ENCODE results near the gene C6orf132. TPM values are rescaled to one million over a fixed set of nuclear protein-coding genes. Genes with fewer than 3 reads are reported as not detected.

Gene C6orf132
- total RNA-seq, 4 donors from 2014 or later, result 106 to 200 (median 137) TPM

DNA sequence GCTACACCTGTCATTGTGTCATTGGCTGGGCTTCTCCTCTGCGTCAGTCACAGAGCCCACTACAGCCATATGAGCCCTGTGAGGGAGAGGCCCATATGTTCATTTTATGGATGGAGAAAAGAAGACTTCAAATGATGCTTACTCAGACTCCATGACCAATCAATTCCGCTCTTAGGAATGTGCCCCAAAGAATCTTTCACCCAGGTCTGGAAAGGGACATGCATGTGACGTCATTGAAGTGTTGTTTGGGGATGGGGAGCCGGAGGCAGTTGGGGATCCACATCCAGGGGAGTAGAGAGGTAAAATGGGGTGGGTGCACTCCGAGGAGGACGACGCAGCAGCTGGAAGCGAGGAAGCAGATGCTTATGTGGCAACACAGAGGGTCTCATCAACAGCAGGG, 9.6 kb upstream of the C6orf132 start:
- intact Hi-C loops (cut with DNase I; ENCODE audit: low total_unique reads), result no loop called here
- no peak for DNase-seq (ENCODE audit: low spot score in 2 of 2)
- H3K4me3 ChIP-seq (ENCODE audit: low read depth, poor library complexity, severe bottlenecking), result no peak overlapping the region
- 79 to 82% methylated on average over 8 of the region's 8 CpGs for WGBS, 2 donors
- TF ChIP-seq, protein P1, sequence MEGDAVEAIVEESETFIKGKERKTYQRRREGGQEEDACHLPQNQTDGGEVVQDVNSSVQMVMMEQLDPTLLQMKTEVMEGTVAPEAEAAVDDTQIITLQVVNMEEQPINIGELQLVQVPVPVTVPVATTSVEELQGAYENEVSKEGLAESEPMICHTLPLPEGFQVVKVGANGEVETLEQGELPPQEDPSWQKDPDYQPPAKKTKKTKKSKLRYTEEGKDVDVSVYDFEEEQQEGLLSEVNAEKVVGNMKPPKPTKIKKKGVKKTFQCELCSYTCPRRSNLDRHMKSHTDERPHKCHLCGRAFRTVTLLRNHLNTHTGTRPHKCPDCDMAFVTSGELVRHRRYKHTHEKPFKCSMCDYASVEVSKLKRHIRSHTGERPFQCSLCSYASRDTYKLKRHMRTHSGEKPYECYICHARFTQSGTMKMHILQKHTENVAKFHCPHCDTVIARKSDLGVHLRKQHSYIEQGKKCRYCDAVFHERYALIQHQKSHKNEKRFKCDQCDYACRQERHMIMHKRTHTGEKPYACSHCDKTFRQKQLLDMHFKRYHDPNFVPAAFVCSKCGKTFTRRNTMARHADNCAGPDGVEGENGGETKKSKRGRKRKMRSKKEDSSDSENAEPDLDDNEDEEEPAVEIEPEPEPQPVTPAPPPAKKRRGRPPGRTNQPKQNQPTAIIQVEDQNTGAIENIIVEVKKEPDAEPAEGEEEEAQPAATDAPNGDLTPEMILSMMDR (IDR thresholded peaks at IDR 0.05), result no peak
- TF ChIP-seq POLR2A (IDR thresholded peaks at IDR 0.05), result no peak

- intact Hi-C loops (cut with DNase I; ENCODE audit: low total_unique reads), result no loop called here
- DNase-seq (ENCODE audit: low spot score in 2 of 2), result no peak
- TF ChIP-seq POLR2A (IDR thresholded peaks at IDR 0.05), result no peak
- TF ChIP-seq, protein P1 (IDR thresholded peaks at IDR 0.05), result no peak
- 93% methylated on average over 8 of the region's 8 CpGs for WGBS, 2 donors
- no peak overlapping the region for H3K4me3 ChIP-seq (ENCODE audit: low read depth, poor library complexity, severe bottlenecking)
Observed at GRCh38 chr6:42150254-42150653, 7.8 kb upstream of the C6orf132 start.

- no peak for DNase-seq (ENCODE audit: low spot score in 2 of 2)
- intact Hi-C loops (cut with DNase I; ENCODE audit: low total_unique reads), result no loop called here
- 16 to 26% methylated on average over 3 of the region's 3 CpGs for WGBS, 2 donors
- TF ChIP-seq POLR2A (IDR thresholded peaks at IDR 0.05), result no peak
- TF ChIP-seq, protein P1 (IDR thresholded peaks at IDR 0.05), result no peak
- no peak overlapping the region for H3K4me3 ChIP-seq (ENCODE audit: low read depth, poor library complexity, severe bottlenecking)
Observed at GRCh38 chr6:42148058-42148457, 5.6 kb upstream of the C6orf132 start.

- no peak for TF ChIP-seq POLR2A (IDR thresholded peaks at IDR 0.05)
- TF ChIP-seq, protein P1 (IDR thresholded peaks at IDR 0.05), result no peak
- WGBS, 2 donors, result 74 to 77% methylated on average over 10 of the region's 10 CpGs
- intact Hi-C loops (cut with DNase I; ENCODE audit: low total_unique reads), result no loop called here
- no peak for DNase-seq (ENCODE audit: low spot score in 2 of 2)
- H3K4me3 ChIP-seq (ENCODE audit: low read depth, poor library complexity, severe bottlenecking), result no peak overlapping the region
Observed at GRCh38 chr6:42147138-42147562, 4.7 kb upstream of the C6orf132 start.

- peak overlapping the region; percentile 57 for H3K4me3 ChIP-seq (ENCODE audit: low read depth, poor library complexity, severe bottlenecking)
- intact Hi-C loops (cut with DNase I; ENCODE audit: low total_unique reads), result no loop called here
- DNase-seq (ENCODE audit: low spot score in 2 of 2), result no peak
- TF ChIP-seq, protein P1 (IDR thresholded peaks at IDR 0.05), result no peak
- TF ChIP-seq POLR2A (IDR thresholded peaks at IDR 0.05), result no peak
- WGBS, 2 donors, result 25 to 28% methylated on average over 13 of the region's 13 CpGs
Observed at GRCh38 chr6:42141603-42142117, 760 bp downstream of the C6orf132 start.
